HL-60 (cell line): ENCODE results near the gene FH.

Source experiments
- GABPA ChIP-seq: IDR thresholded peaks from 2 replicates; pipeline ENCODE4 v1.6.1; 2012; ENCODE audit warnings: low read depth
- POLR2AphosphoS5 ChIP-seq: IDR thresholded peaks from 2 replicates; pipeline ENCODE4 v1.6.1; 2012; ENCODE audit warnings: low read depth
- REST ChIP-seq: IDR thresholded peaks from 2 replicates; pipeline ENCODE4 v1.6.1; 2012; ENCODE audit warnings: low read depth; ENCODE audit not compliant: insufficient replicate concordance
- SPI1 ChIP-seq: IDR thresholded peaks from 2 replicates; pipeline ENCODE4 v1.6.1; 2012; ENCODE audit warnings: low read depth, mild to moderate bottlenecking, borderline replicate concordance
- TF ChIP-seq, protein P1 (sequence below): IDR thresholded peaks from one replicate; pipeline ENCODE4 v1.5.1; 2011; ENCODE audit warnings: low read length, control low read depth, inconsistent platforms; ENCODE audit not compliant: insufficient read depth

GRCh38 chr1:241527146-241527545, 7.6 kb upstream of the FH start:
- TF ChIP-seq, protein P1, sequence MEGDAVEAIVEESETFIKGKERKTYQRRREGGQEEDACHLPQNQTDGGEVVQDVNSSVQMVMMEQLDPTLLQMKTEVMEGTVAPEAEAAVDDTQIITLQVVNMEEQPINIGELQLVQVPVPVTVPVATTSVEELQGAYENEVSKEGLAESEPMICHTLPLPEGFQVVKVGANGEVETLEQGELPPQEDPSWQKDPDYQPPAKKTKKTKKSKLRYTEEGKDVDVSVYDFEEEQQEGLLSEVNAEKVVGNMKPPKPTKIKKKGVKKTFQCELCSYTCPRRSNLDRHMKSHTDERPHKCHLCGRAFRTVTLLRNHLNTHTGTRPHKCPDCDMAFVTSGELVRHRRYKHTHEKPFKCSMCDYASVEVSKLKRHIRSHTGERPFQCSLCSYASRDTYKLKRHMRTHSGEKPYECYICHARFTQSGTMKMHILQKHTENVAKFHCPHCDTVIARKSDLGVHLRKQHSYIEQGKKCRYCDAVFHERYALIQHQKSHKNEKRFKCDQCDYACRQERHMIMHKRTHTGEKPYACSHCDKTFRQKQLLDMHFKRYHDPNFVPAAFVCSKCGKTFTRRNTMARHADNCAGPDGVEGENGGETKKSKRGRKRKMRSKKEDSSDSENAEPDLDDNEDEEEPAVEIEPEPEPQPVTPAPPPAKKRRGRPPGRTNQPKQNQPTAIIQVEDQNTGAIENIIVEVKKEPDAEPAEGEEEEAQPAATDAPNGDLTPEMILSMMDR, result no peak
- TF ChIP-seq REST (no peak), POLR2AphosphoS5 (no peak), SPI1 (no peak), GABPA (no peak)
